K562 (cell line): ENCODE measurements around the gene TMEM127. TPM values are rescaled to one million over a fixed set of nuclear protein-coding genes. Genes with fewer than 3 reads are reported as not detected.

Experiments
- CBX2 ChIP-seq: fragments of 200-600 bp; sonication (generic); IDR thresholded peaks from one replicate; pipeline ENCODE4 v1.6.1; 2012; ENCODE audit warnings: mild to moderate bottlenecking, low read length, inconsistent platforms; ENCODE audit not compliant: insufficient read depth, poor library complexity, severe bottlenecking
- CHD1 ChIP-seq: fragments of 200-600 bp; sonication (generic); IDR thresholded peaks from one replicate; pipeline ENCODE4 v1.6.1; 2012; ENCODE audit warnings: mild to moderate bottlenecking, moderate library complexity, low read length, inconsistent platforms
- DLX4 ChIP-seq: fragments of 250-450 bp; sonication (Bioruptor Pico); IDR thresholded peaks from 2 replicates; pipeline ENCODE4 v1.6.1; 2021; ENCODE audit warnings: mild to moderate bottlenecking
- FOXM1 ChIP-seq, 2 experiments: fragments of 450-650 bp in 1 of 2; sonication (generic) in 1 of 2; formaldehyde crosslinking in 1 of 2; IDR thresholded peaks; 2 replicates each; pipeline versions ENCODE4 v1.6.1 to v1.9.0; 2017 to 2022; ENCODE audit warnings: low read depth in 2 of 2, mild to moderate bottlenecking in 2 of 2, missing genetic modification reagents in 1 of 2, moderate library complexity in 1 of 2
- HMG20B ChIP-seq: fragments of 250-450 bp; sonication (Bioruptor Pico); IDR thresholded peaks from 2 replicates; pipeline ENCODE4 v1.5.0; 2021; ENCODE audit warnings: mild to moderate bottlenecking
- KLF16 ChIP-seq: IDR thresholded peaks from 2 replicates; pipeline ENCODE4 v1.6.1; 2016; ENCODE audit warnings: antibody characterized with exemption
- MYBL2 ChIP-seq, 2 experiments: fragments of 450-650 bp in 1 of 2; sonication (generic) in 1 of 2; formaldehyde crosslinking in 1 of 2; IDR thresholded peaks; 2 replicates each; pipeline versions ENCODE4 v1.6.1 to v1.8.1; 2017 to 2022; ENCODE audit warnings: borderline replicate concordance in 1 of 2, inconsistent platforms in 1 of 2, low read depth in 1 of 2, mild to moderate bottlenecking in 1 of 2, missing genetic modification reagents in 1 of 2, moderate library complexity in 1 of 2
- NFE2 ChIP-seq: IDR thresholded peaks from 2 replicates; pipeline ENCODE4 v1.6.1; 2014; ENCODE audit warnings: antibody characterized with exemption, low read depth
- NFE2L1 ChIP-seq: fragments of 450-650 bp; IDR thresholded peaks from 2 replicates; pipeline ENCODE4 v1.6.1; 2016; ENCODE audit warnings: missing genetic modification characterization, low read depth, mild to moderate bottlenecking, missing compliant biosample characterization, moderate library complexity, borderline replicate concordance
- NFXL1 ChIP-seq: fragments of 450-650 bp; formaldehyde crosslinking; IDR thresholded peaks from 2 replicates; pipeline ENCODE4 v1.4.0; 2021; ENCODE audit warnings: mild to moderate bottlenecking
- NFYB ChIP-seq: IDR thresholded peaks from 2 replicates; pipeline ENCODE4 v1.6.1; 2011; ENCODE audit warnings: mild to moderate bottlenecking, moderate library complexity; ENCODE audit not compliant: insufficient read length; ENCODE audit errors: extremely low read depth
- PATZ1 ChIP-seq: fragments of 250-450 bp; sonication (Bioruptor Pico); IDR thresholded peaks from 2 replicates; pipeline ENCODE4 v1.5.0; 2020; ENCODE audit warnings: mild to moderate bottlenecking, borderline replicate concordance
- RAD21 ChIP-seq, 2 experiments: fragments of 250-450 bp in 1 of 2; fragments of 450-650 bp in 1 of 2; sonication (Bioruptor Pico) in 1 of 2; formaldehyde crosslinking in 1 of 2; IDR thresholded peaks in 1 of 2; conservative IDR thresholded peaks in 1 of 2; 2 replicates each; pipeline versions ENCODE4 v1.4.0 to v1.8.0; 2020 to 2022; ENCODE audit warnings: mild to moderate bottlenecking in 2 of 2, moderate library complexity in 1 of 2
- RBM39 ChIP-seq: fragments of 200-400 bp; formaldehyde crosslinking; optimal IDR thresholded peaks from 2 replicates; pipeline ENCODE3; 2018; ENCODE audit warnings: low read depth, low read length
- RFX5 ChIP-seq: IDR thresholded peaks from 2 replicates; pipeline ENCODE4 v1.6.1; 2011; ENCODE audit warnings: low read depth, mild to moderate bottlenecking, improper control_type of control experiment, low read length
- RHOXF2B ChIP-seq: fragments of 250-450 bp; sonication (Bioruptor Pico); conservative IDR thresholded peaks from 2 replicates; pipeline ENCODE4 v1.5.1; 2021
- RNF219 ChIP-seq: fragments of 250-450 bp; sonication (Bioruptor Pico); IDR thresholded peaks from 2 replicates; pipeline ENCODE4 v1.5.0; 2022; ENCODE audit warnings: mild to moderate bottlenecking
- SMARCA4 ChIP-seq: fragments of 450-650 bp; IDR thresholded peaks from 2 replicates; pipeline ENCODE4 v1.6.1; 2016
- SPI1 ChIP-seq: IDR thresholded peaks from 2 replicates; pipeline ENCODE4 v1.6.1; 2011; ENCODE audit warnings: low read depth, low read length, control low read depth, borderline replicate concordance
- TRIM24 ChIP-seq, 2 experiments: fragments of 450-650 bp; IDR thresholded peaks; 2 replicates each; pipeline ENCODE4 v1.6.1; 2016
- U2AF1 ChIP-seq: fragments of 200-400 bp; formaldehyde crosslinking; optimal IDR thresholded peaks from 2 replicates; pipeline ENCODE3; 2017; ENCODE audit warnings: mild to moderate bottlenecking, low read depth, low read length, moderate library complexity
- ZNF212 ChIP-seq: fragments of 450-650 bp; formaldehyde crosslinking; IDR thresholded peaks from 2 replicates; pipeline ENCODE4 v1.4.0; 2020; ENCODE audit warnings: mild to moderate bottlenecking
- ZNF431 ChIP-seq: sonication (generic); formaldehyde crosslinking; IDR thresholded peaks from 2 replicates; pipeline ENCODE4 v1.8.0; 2022; ENCODE audit warnings: mild to moderate bottlenecking, missing genetic modification reagents
- ZNF507 ChIP-seq: conservative IDR thresholded peaks from 2 replicates; pipeline ENCODE4 v1.6.1; 2017; ENCODE audit warnings: missing genetic modification characterization, missing compliant biosample characterization
- polyA plus RNA-seq, 8 experiments: library from polyadenylated mRNA; depleted of rRNA in 4 of 8; stranded (reverse) in 5 of 8; unstranded in 3 of 8; fragments of >200 nt; fragmentation: Nextera tagmentation in 2 of 8; fragmentation: Illumina TruSeq in 1 of 8; extraction: Ambion mirVana in 2 of 8; extraction: Trizol in 1 of 8; gene quantifications; 2 replicates each; pipeline versions ENCODE4 v1.2.1 to v1.2.3, GENCODE V29; 2011 to 2014; ENCODE audit warnings: inconsistent platforms in 1 of 8, missing spikeins in 1 of 8
- total RNA-seq, 7 experiments: library from RNA; depleted of rRNA in 6 of 7; stranded (reverse); fragments of >200 nt in 6 of 7; fragmentation: Illumina TruSeq in 2 of 7; extraction: Trizol in 2 of 7; gene quantifications; 2 replicates each; pipeline versions ENCODE4 v1.2.1 to v1.2.3, GENCODE V29; 2011 to 2021; ENCODE audit warnings: low replicate concordance in 1 of 7

The TMEM127 gene
- total and polyA plus RNA-seq, 9 of the 15 experiments (the other 6 are each of a cell fraction or from before 2014, with no cell fraction given): 1.7 to 20.0 (median 9.9) TPM

- no peak for TF ChIP-seq CBX2
- TF ChIP-seq CHD1: peak; percentile 28
- TF ChIP-seq RNF219: no peak
- no peak for TF ChIP-seq NFE2L1 (tag)
- TF ChIP-seq ZNF431 (CRISPR knock-in tag): no peak; the same call in 1 of the 2 replicates
- TF ChIP-seq PATZ1 (CRISPR knock-in tag): no peak
- TF ChIP-seq HMG20B (CRISPR knock-in tag): no peak
- TF ChIP-seq ZNF507: no peak
- no peak for TF ChIP-seq DLX4
- TF ChIP-seq KLF16: no peak
- TF ChIP-seq TRIM24 (IDR thresholded peaks at IDR 0.05): peak in 1 of 2 experiments; percentile 93; a peak in 2 of 4 replicates
- TF ChIP-seq FOXM1 (IDR thresholded peaks at IDR 0.05; ENCODE audit: low read depth): peak; percentile 19; the same call in 1 of the 2 replicates
- peak; percentile 56; the same call in 1 of the 2 replicates for TF ChIP-seq FOXM1 (CRISPR knock-in tag; IDR thresholded peaks at IDR 0.05; ENCODE audit: low read depth)
- no peak for TF ChIP-seq MYBL2 (IDR thresholded peaks at IDR 0.05; ENCODE audit: low read depth)
- TF ChIP-seq MYBL2 (CRISPR knock-in tag; IDR thresholded peaks at IDR 0.05; ENCODE audit: borderline replicate concordance): no peak
- no peak for TF ChIP-seq RBM39
- TF ChIP-seq RHOXF2B (CRISPR knock-in tag): no peak
- peak; percentile 52; the same call in 1 of the 2 replicates for TF ChIP-seq SPI1
- TF ChIP-seq RFX5: no peak
- TF ChIP-seq NFYB: no peak
- no peak for TF ChIP-seq RAD21 (CRISPR knock-in tag; conservative IDR thresholded peaks at IDR 0.05 in 1 of 2, IDR thresholded peaks at IDR 0.05 in 1 of 2)
- no peak for TF ChIP-seq NFXL1 (CRISPR knock-in tag)
- 0 out of 2 replicates have a peak, but pooled peaks have one; percentile 12 for TF ChIP-seq NFE2
- no peak for TF ChIP-seq ZNF212 (CRISPR knock-in tag)
- no peak for TF ChIP-seq SMARCA4
- no peak for TF ChIP-seq U2AF1
Measured at GRCh38 chr2:96305091-96305978, 39.5 kb upstream of the TMEM127 start, which contains the start of gene SNRNP200 (continued).
